ENCODE results near the gene SPAG17. TPM values are rescaled to one million over a fixed set of nuclear protein-coding genes. Genes with fewer than 3 reads are reported as not detected.

The SPAG17 gene
- total RNA-seq, 1 experiment from 2014 or later: 0.33 TPM

DNA sequence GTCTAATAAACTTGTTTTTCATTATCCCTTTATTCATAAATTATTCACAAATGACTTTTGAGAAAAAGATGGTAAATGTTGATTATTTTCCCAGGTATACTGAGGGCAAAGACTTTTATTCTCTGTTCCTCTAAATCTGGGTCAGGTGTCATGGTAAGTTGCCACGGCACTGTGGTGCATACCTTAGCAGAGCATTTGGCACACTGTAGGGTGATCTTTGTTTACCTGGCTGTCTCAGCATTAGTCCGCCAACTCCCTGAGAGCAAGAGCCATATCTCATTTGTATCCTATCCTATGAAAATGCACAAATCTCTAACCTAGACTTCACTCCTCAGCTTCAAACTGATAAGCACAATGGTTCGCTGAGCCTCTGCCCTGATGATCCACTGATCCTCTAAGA lies 280.5 kb downstream of the SPAG17 start:
- Mint-ChIP-seq H3K36me3 (ENCODE audit: insufficient read depth, unreplicated experiment) (peaks cover 25% of the 10 kb centered on the region), H3K27ac (ENCODE audit: unreplicated experiment) (no peak overlapping the region), H3K9me3 (ENCODE audit: low read depth, unreplicated experiment) (no peaks in the 10 kb centered on the region), H3K4me3 (ENCODE audit: low read depth, unreplicated experiment) (no peak overlapping the region), H3K4me1 (ENCODE audit: low read depth, unreplicated experiment) (no peaks in the 10 kb centered on the region), H3K27me3 (ENCODE audit: unreplicated experiment) (no peaks in the 10 kb centered on the region)
- intact Hi-C loops (cut with micrococcal nuclease; ENCODE audit: unreplicated experiment): no loop called here
- CTCF ChIA-PET: no interaction called here
- BruUV-seq (replicated peaks): no TSS peak
- TF ChIP-seq, protein P1, sequence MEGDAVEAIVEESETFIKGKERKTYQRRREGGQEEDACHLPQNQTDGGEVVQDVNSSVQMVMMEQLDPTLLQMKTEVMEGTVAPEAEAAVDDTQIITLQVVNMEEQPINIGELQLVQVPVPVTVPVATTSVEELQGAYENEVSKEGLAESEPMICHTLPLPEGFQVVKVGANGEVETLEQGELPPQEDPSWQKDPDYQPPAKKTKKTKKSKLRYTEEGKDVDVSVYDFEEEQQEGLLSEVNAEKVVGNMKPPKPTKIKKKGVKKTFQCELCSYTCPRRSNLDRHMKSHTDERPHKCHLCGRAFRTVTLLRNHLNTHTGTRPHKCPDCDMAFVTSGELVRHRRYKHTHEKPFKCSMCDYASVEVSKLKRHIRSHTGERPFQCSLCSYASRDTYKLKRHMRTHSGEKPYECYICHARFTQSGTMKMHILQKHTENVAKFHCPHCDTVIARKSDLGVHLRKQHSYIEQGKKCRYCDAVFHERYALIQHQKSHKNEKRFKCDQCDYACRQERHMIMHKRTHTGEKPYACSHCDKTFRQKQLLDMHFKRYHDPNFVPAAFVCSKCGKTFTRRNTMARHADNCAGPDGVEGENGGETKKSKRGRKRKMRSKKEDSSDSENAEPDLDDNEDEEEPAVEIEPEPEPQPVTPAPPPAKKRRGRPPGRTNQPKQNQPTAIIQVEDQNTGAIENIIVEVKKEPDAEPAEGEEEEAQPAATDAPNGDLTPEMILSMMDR (IDR thresholded peaks at IDR 0.05; ENCODE audit: unreplicated experiment): no peak
- DNase-seq: no peak
